Testis (tissue), 3 donors: ENCODE results near the gene GRAP. TPM values are rescaled to one million over a fixed set of nuclear protein-coding genes. Genes with fewer than 3 reads are reported as not detected.

Experiments used
- DNase-seq: peaks from one replicate; pipeline ENCODE4 v3.0.0-alpha.2; 2019
- H3K27ac ChIP-seq, 2 donors: fragments of 200-600 bp; sonication (generic); one replicate each; pipeline ENCODE4 v1.5.1; 2019
- H3K27me3 ChIP-seq: fragments of 200-600 bp; sonication (generic); one replicate; pipeline ENCODE4 v1.5.1; 2019
- H3K36me3 ChIP-seq: fragments of 200-600 bp; sonication (generic); one replicate; pipeline ENCODE4 v1.5.1; 2017; ENCODE audit warnings: low read depth; ENCODE audit errors: missing control alignments
- H3K4me1 ChIP-seq: fragments of 200-600 bp; sonication (generic); one replicate; pipeline ENCODE4 v1.5.1; 2019
- H3K4me3 ChIP-seq, 2 donors: fragments of 200-600 bp; sonication (generic); one replicate each; pipeline ENCODE4 v1.5.1; 2017 to 2019
- H3K9me3 ChIP-seq: fragments of 200-600 bp; sonication (generic); one replicate; pipeline ENCODE4 v1.5.1; 2017
- CTCF ChIP-seq, 3 experiments: fragments of 450-650 bp in 2 of 3; fragments of 200-600 bp in 1 of 3; sonication (generic) in 1 of 3; IDR thresholded peaks; one replicate each; pipeline ENCODE4 v1.5.1; 2016 to 2019; ENCODE audit warnings: antibody characterized with exemption in 3 of 3, mild to moderate bottlenecking in 2 of 3, moderate library complexity in 1 of 3
- POLR2A ChIP-seq: fragments of 450-650 bp; IDR thresholded peaks from one replicate; pipeline ENCODE4 v1.6.1; 2017; ENCODE audit warnings: antibody characterized with exemption, mild to moderate bottlenecking, moderate library complexity
- WGBS, 2 donors: methylation state at CpG; one replicate each; pipeline ENCODE4 v1.1.5; 2018; 5-methylcytosine and 5-hydroxymethylcytosine counted together
- intact Hi-C: fragments of 100-400 bp; cut with DNase I; formaldehyde crosslinking; loops from one replicate; pipeline ENCODE4 v1.15.1; 2023; ENCODE audit warnings: low total_unique reads
- polyA plus RNA-seq: library from polyadenylated mRNA; stranded (reverse); fragments of 350-450 nt; fragmentation: Illumina TruSeq; extraction: RNeasy Lipid Tissue Mini Kit (QIAGEN cat#74804); gene quantifications from one replicate; pipeline ENCODE4 v1.2.3, GENCODE V29; 2014; ENCODE audit warnings: low read depth, low replicate concordance; ENCODE audit not compliant: insufficient read depth
- total RNA-seq, 2 donors: library from RNA; depleted of rRNA; stranded (reverse); fragments of >200 nt; gene quantifications; one replicate each; pipeline ENCODE4 v1.2.3, GENCODE V29; 2016

GRAP gene
- total and polyA plus RNA-seq, 3 donors from 2014 or later, result 5.3 to 13.2 (median 7.2) TPM

- no peaks in the 10 kb centered on the region for H3K9me3 ChIP-seq
- no peak overlapping the region for H3K4me3 ChIP-seq
- H3K36me3 ChIP-seq, result no peaks in the 10 kb centered on the region
- H3K27me3 ChIP-seq, result no peaks in the 10 kb centered on the region
- no peak for DNase-seq
- TF ChIP-seq CTCF (IDR thresholded peaks at IDR 0.05), result no peak
- TF ChIP-seq POLR2A, result no peak
- H3K4me1 ChIP-seq, result peaks cover 5% of the 10 kb centered on the region
- no peak overlapping the region for H3K27ac ChIP-seq
- intact Hi-C loops, result no loop called here
- WGBS, 2 donors, result 88 to 100% methylated on average over 1 to 4 of the region's 4 CpGs
Measured at GRCh38 chr17:18977021-18977420, 69.7 kb downstream of the GRAP start.

GRCh38 chr17:18976201-18976600 lies 70.6 kb downstream of the GRAP start:
- peaks cover 5% of the 10 kb centered on the region for H3K4me1 ChIP-seq
- no peaks in the 10 kb centered on the region for H3K9me3 ChIP-seq
- H3K27ac ChIP-seq, result no peak overlapping the region
- no peak overlapping the region for H3K4me3 ChIP-seq
- TF ChIP-seq CTCF (IDR thresholded peaks at IDR 0.05), result no peak
- no peak for TF ChIP-seq POLR2A
- no peaks in the 10 kb centered on the region for H3K36me3 ChIP-seq
- no peaks in the 10 kb centered on the region for H3K27me3 ChIP-seq
- 68 to 72% methylated on average over 4 of the region's 4 CpGs for WGBS, 2 donors
- intact Hi-C loops, result no loop called here
- no peak for DNase-seq

GRCh38 chr17:18975597-18975996 lies 71.2 kb downstream of the GRAP start:
- Histone ChIP-seq H3K36me3 (no peaks in the 10 kb centered on the region), H3K9me3 (no peaks in the 10 kb centered on the region), H3K27ac (no peak overlapping the region), H3K27me3 (no peaks in the 10 kb centered on the region), H3K4me3 (no peak overlapping the region), H3K4me1 (peaks cover 5% of the 10 kb centered on the region)
- intact Hi-C loops, result no loop called here
- TF ChIP-seq POLR2A (no peak), CTCF (IDR thresholded peaks at IDR 0.05) (no peak)
- 92% methylated on average over 13 of the region's 13 CpGs for WGBS, 2 donors
- no peak for DNase-seq

- Histone ChIP-seq H3K4me1 (peaks cover 5% of the 10 kb centered on the region), H3K9me3 (no peaks in the 10 kb centered on the region), H3K27me3 (no peaks in the 10 kb centered on the region), H3K27ac (no peak overlapping the region), H3K36me3 (no peaks in the 10 kb centered on the region), H3K4me3 (no peak overlapping the region)
- intact Hi-C loops, result no loop called here
- TF ChIP-seq POLR2A (no peak), CTCF (IDR thresholded peaks at IDR 0.05) (no peak)
- DNase-seq, result no peak
- WGBS, 2 donors, result 92 to 100% methylated on average over 1 to 10 of the region's 10 CpGs
Measured at GRCh38 chr17:18974407-18975149, 72.2 kb downstream of the GRAP start.

- Histone ChIP-seq H3K36me3 (no peaks in the 10 kb centered on the region), H3K4me3 (no peak overlapping the region), H3K4me1 (peaks cover 5% of the 10 kb centered on the region), H3K27ac (no peak overlapping the region), H3K9me3 (no peaks in the 10 kb centered on the region), H3K27me3 (no peaks in the 10 kb centered on the region)
- TF ChIP-seq CTCF (IDR thresholded peaks at IDR 0.05) (no peak), POLR2A (no peak)
- 96 to 98% methylated on average over 7 of the region's 7 CpGs for WGBS, 2 donors
- intact Hi-C loops, result no loop called here
- DNase-seq, result no peak
Measured at GRCh38 chr17:18971801-18972200, 75.0 kb downstream of the GRAP start.
